ENCODE results near the gene TTC1. TPM values are rescaled to one million over a fixed set of nuclear protein-coding genes. Genes with fewer than 3 reads are reported as not detected.

Gene TTC1
- total and polyA plus RNA-seq, 2 of the 8 experiments (the other 6 are each of a cell fraction or from before 2014, with no cell fraction given): 25.1 to 63.9 TPM

- Histone ChIP-seq H3K4ac (replicated peaks; ENCODE audit: insufficient read length, low read depth, low read length) (no peak overlapping the region), H3K4me3 (ENCODE audit: extremely low read depth in 1 of 4, insufficient read depth in 2 of 4, low read depth in 3 of 4, low read length in 4 of 4) (no peak overlapping the region), H2BK120ac (replicated peaks; ENCODE audit: low read depth, low read length) (no peak overlapping the region), H3K4me2 (ENCODE audit: insufficient read depth in 1 of 2, low read depth in 2 of 2, low read length in 2 of 2) (no peak overlapping the region), H3K36me3 (ENCODE audit: control insufficient read depth in 2 of 4, insufficient read depth in 4 of 4, low read length in 3 of 4) (peaks cover 0 to 22% (median 4%) of the 10 kb centered on the region in 4 experiments; a peak in 4 of 8 replicates), H4K5ac (ENCODE audit: insufficient read length, low read depth, low read length) (no peak overlapping the region), H3K27ac (ENCODE audit: low read depth, low read length) (no peak overlapping the region), H3K56ac (replicated peaks; ENCODE audit: insufficient read length, low read depth, low read length) (no peak overlapping the region), H3K18ac (ENCODE audit: extremely low read depth, low read length) (no peak overlapping the region), H4K20me1 (replicated peaks in 1 of 2; ENCODE audit: control insufficient read depth in 1 of 2, insufficient read depth in 2 of 2, low read length in 2 of 2) (peaks cover 3 to 7% of the 10 kb centered on the region in 2 experiments), H2AK5ac (ENCODE audit: low read depth, low read length) (no peak overlapping the region), H2BK20ac (ENCODE audit: low read length) (no peak overlapping the region), H4K8ac (ENCODE audit: extremely low read depth, insufficient read depth, low read length) (no peak overlapping the region), H3K9me3 (ENCODE audit: insufficient read depth in 2 of 2, low read depth in 1 of 2, low read length in 1 of 2) (no peaks in the 10 kb centered on the region), H2BK15ac (ENCODE audit: low read length) (no peak overlapping the region), H2BK12ac (ENCODE audit: low read depth, low read length) (no peak overlapping the region), H3K27me3 (replicated peaks in 1 of 4; ENCODE audit: control insufficient read depth in 3 of 4, extremely low read depth in 1 of 4, insufficient read depth in 3 of 4, low read length in 3 of 4) (no peaks in the 10 kb centered on the region), H3K4me1 (replicated peaks in 1 of 4; ENCODE audit: control insufficient read depth in 3 of 4, insufficient read depth in 4 of 4, low read length in 3 of 4) (no peaks in the 10 kb centered on the region), H3K79me2 (ENCODE audit: control insufficient read depth in 1 of 2, insufficient read depth in 2 of 2, low read length in 2 of 2) (peaks cover 0 to 33% of the 10 kb centered on the region in 2 experiments; a peak in 2 of 4 replicates), H3K79me1 (ENCODE audit: low read depth, low read length) (peaks cover 2% of the 10 kb centered on the region; the same call in 1 of the 2 replicates), H4K91ac (replicated peaks; ENCODE audit: insufficient read length, low read length) (no peak overlapping the region), H3K14ac (ENCODE audit: insufficient read length) (no peak overlapping the region), H3K9ac (replicated peaks in 1 of 4; ENCODE audit: extremely low read depth in 1 of 4, low read depth in 3 of 4, low read length in 3 of 4) (no peak overlapping the region), H2BK5ac (ENCODE audit: low read depth, low read length) (no peak overlapping the region), H3K23me2 (ENCODE audit: low read depth, low read length) (no peaks in the 10 kb centered on the region), H3K23ac (ENCODE audit: insufficient read length) (no peak overlapping the region), H2AFZ (ENCODE audit: low read length) (no peak overlapping the region)
- no peak for TF ChIP-seq KDM4A (IDR thresholded peaks at IDR 0.05; ENCODE audit: low read depth, low read length, severe bottlenecking)
- no peak for TF ChIP-seq HDAC2 (IDR thresholded peaks at IDR 0.05; ENCODE audit: borderline replicate concordance in 1 of 2, low read depth in 2 of 2, low read length in 2 of 2)
- TF ChIP-seq NRF1 (IDR thresholded peaks at IDR 0.05; ENCODE audit: low read depth, low read length): no peak
- TF ChIP-seq PHF8 (conservative IDR thresholded peaks at IDR 0.05; ENCODE audit: low read depth, low read length): no peak
- POLR2A ChIA-PET (ENCODE audit: partially characterized antibody): interaction anchor here (0.6 to 1.0 kb wide), 2 partner anchors 14 to 19 kb away, joined by 3 read pairs; no protein-coding TSS in a partner anchor
- FAIRE-seq: no peak
- WGBS, 2 experiments (ENCODE audit: extremely low coverage in 1 of 2, insufficient coverage in 1 of 2, insufficient read length in 1 of 2, insufficient replicate concordance in 2 of 2, low coverage in 1 of 2, low lambda C conversion rate in 2 of 2, missing lambda C conversion rate in 1 of 2): 91% methylated on average over 7 of the region's 7 CpGs; no CpG with 5 or more reads in 1 of the 2 experiments
- CTCF ChIA-PET (ENCODE audit: partially characterized antibody): interaction anchor here (0.6 to 5.4 kb wide), 10 partner anchors 14 to 713 kb away, joined by 3 to 47 read pairs (median 6); no protein-coding TSS in a partner anchor
- DNase-seq (ENCODE audit: low read depth in 1 of 2, low spot score in 2 of 2): no peak
Measured at GRCh38 chr5:160020266-160020770, 11.4 kb downstream of the TTC1 start.

Data from H1 (cell line).